Endothelial cell of umbilical vein (primary cell): ENCODE results near the gene WLS.

Source experiments
- CTCF ChIP-seq, 2 donors: IDR thresholded peaks; 1 replicate in 1 of 2; 2 replicates in 1 of 2; pipeline ENCODE4 v1.5.1; 2011; ENCODE audit warnings: low read length in 2 of 2, mild to moderate bottlenecking in 2 of 2, moderate library complexity in 2 of 2, control low read depth in 1 of 2, inconsistent platforms in 1 of 2, low read depth in 1 of 2; ENCODE audit not compliant: insufficient read depth in 1 of 2; ENCODE audit errors: extremely low read depth in 1 of 2
- EZH2 ChIP-seq: IDR thresholded peaks from 2 replicates; pipeline ENCODE4 v1.6.1; 2012; ENCODE audit warnings: borderline replicate concordance, low read depth, mild to moderate bottlenecking, moderate library complexity, low read length, inconsistent platforms; ENCODE audit not compliant: severe bottlenecking
- JUN ChIP-seq: IDR thresholded peaks from 2 replicates; pipeline ENCODE4 v1.6.1; 2011; ENCODE audit warnings: borderline replicate concordance, low read depth; ENCODE audit not compliant: insufficient read length, insufficient read depth
- MAX ChIP-seq: IDR thresholded peaks from 2 replicates; pipeline ENCODE4 v1.6.1; 2011; ENCODE audit not compliant: insufficient read depth, insufficient read length
- MYC ChIP-seq: IDR thresholded peaks from one replicate; pipeline ENCODE4 v1.6.1; 2011; ENCODE audit warnings: mild to moderate bottlenecking, low read depth, low read length
- POLR2A ChIP-seq: IDR thresholded peaks from 2 replicates; pipeline ENCODE4 v1.6.1; 2012; ENCODE audit warnings: low read depth, mild to moderate bottlenecking, control low read depth, low read length
- POLR2AphosphoS5 ChIP-seq: IDR thresholded peaks from 2 replicates; pipeline ENCODE4 v1.6.1; 2012; ENCODE audit warnings: low read depth, mild to moderate bottlenecking, control low read depth, low read length, moderate library complexity; ENCODE audit not compliant: insufficient read depth

GRCh38 chr1:68217060-68217554 lies 15.2 kb downstream of the WLS start:
- TF ChIP-seq CTCF (IDR thresholded peaks at IDR 0.05; ENCODE audit: extremely low read depth in 1 of 2, insufficient read depth in 1 of 2, low read depth in 1 of 2, low read length in 2 of 2) (no peak), POLR2AphosphoS5 (no peak), JUN (no peak), EZH2 (no peak), POLR2A (no peak), MAX (no peak), MYC (no peak)
